Measurements from ENCODE around the gene NOTCH4.

The NOTCH4 gene

GRCh38 chr6:32163559-32164258 is 60.2 kb downstream of the NOTCH4 start:
- DNase-seq (ENCODE audit: low spot score): no peak
- TF ChIP-seq, protein P1, sequence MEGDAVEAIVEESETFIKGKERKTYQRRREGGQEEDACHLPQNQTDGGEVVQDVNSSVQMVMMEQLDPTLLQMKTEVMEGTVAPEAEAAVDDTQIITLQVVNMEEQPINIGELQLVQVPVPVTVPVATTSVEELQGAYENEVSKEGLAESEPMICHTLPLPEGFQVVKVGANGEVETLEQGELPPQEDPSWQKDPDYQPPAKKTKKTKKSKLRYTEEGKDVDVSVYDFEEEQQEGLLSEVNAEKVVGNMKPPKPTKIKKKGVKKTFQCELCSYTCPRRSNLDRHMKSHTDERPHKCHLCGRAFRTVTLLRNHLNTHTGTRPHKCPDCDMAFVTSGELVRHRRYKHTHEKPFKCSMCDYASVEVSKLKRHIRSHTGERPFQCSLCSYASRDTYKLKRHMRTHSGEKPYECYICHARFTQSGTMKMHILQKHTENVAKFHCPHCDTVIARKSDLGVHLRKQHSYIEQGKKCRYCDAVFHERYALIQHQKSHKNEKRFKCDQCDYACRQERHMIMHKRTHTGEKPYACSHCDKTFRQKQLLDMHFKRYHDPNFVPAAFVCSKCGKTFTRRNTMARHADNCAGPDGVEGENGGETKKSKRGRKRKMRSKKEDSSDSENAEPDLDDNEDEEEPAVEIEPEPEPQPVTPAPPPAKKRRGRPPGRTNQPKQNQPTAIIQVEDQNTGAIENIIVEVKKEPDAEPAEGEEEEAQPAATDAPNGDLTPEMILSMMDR (IDR thresholded peaks at IDR 0.05; ENCODE audit: extremely low read depth, missing control alignments): no peak

DNA sequence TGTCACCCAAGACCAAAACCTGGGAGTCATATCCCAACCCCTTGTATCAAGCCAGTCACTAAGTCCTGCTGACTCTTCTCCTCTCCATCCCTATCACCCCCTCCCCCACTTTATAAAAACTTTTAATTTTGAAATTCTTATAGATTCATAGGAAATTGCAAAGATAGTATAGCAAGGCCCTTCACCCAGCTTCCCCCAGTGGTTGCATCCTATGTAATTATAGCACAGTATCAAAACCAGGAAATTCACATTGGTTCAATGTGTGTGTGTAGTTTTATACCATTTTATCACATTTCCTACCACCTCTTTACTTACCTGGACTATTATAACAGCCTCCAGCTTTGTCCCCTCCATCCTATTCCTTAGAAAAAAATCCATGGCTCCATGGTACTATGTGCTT is 65.8 kb downstream of the NOTCH4 start:
- DNase-seq (ENCODE audit: low spot score): no peak
- TF ChIP-seq, protein P1 (IDR thresholded peaks at IDR 0.05; ENCODE audit: extremely low read depth, missing control alignments): no peak

- no peak for DNase-seq (ENCODE audit: low spot score)
- TF ChIP-seq, protein P1 (IDR thresholded peaks at IDR 0.05; ENCODE audit: extremely low read depth, missing control alignments): no peak
Observed at GRCh38 chr6:32156891-32157290, 67.0 kb downstream of the NOTCH4 start.

- peak; percentile 88 for DNase-seq (ENCODE audit: low spot score)
- TF ChIP-seq, protein P1 (IDR thresholded peaks at IDR 0.05; ENCODE audit: extremely low read depth, missing control alignments): peak; percentile 79
Observed at GRCh38 chr6:32154514-32155161, 69.2 kb downstream of the NOTCH4 start.

GRCh38 chr6:32153564-32154513 is 70.0 kb downstream of the NOTCH4 start, which contains the start of gene PPT2:
PPT2 (plus strand) TSS chr6:32154141; CDS start chr6:32154595, 454 bp downstream.
- TF ChIP-seq, protein P1 (IDR thresholded peaks at IDR 0.05; ENCODE audit: extremely low read depth, missing control alignments): no peak
- DNase-seq (ENCODE audit: low spot score): peak; percentile 71

GRCh38 chr6:32152769-32153563 is 70.9 kb downstream of the NOTCH4 start:
- no peak for DNase-seq (ENCODE audit: low spot score)
- TF ChIP-seq, protein P1 (IDR thresholded peaks at IDR 0.05; ENCODE audit: extremely low read depth, missing control alignments): no peak
